Measurements from ENCODE around the gene LRRC73.

LRRC73 gene

GRCh38 chr6:43506171-43506570 lies 4.0 kb downstream of the LRRC73 start:
- Histone ChIP-seq H3K27ac (ENCODE audit: low read length) (no peak overlapping the region), H3K9ac (ENCODE audit: low read depth, low read length) (no peak overlapping the region), H3K4me3 (ENCODE audit: low read depth in 1 of 2, low read length in 2 of 2) (no peak overlapping the region), H3K79me2 (ENCODE audit: insufficient read depth, low read length) (no peaks in the 10 kb centered on the region), H4K20me1 (ENCODE audit: insufficient read depth, low read length) (0 out of 2 replicates have a peak, but pooled peaks cover 4% of the 10 kb centered on the region), H3K4me1 (ENCODE audit: insufficient read depth, low read length) (no peaks in the 10 kb centered on the region), H3K4me2 (ENCODE audit: insufficient read depth, low read length) (no peak overlapping the region), H3K9me3 (ENCODE audit: insufficient read depth, low read length, severe bottlenecking) (no peaks in the 10 kb centered on the region), H3K36me3 (ENCODE audit: insufficient read depth, low read length) (peaks cover 54% of the 10 kb centered on the region), H2AFZ (ENCODE audit: low read depth, low read length) (no peak overlapping the region), H3K27me3 (ENCODE audit: insufficient read depth, low read length, poor library complexity) (no peaks in the 10 kb centered on the region)
- no peak for ATAC-seq (ENCODE audit: insufficient read depth, low read depth)
- no peak for DNase-seq
- TF ChIP-seq CTCF (IDR thresholded peaks at IDR 0.05; ENCODE audit: borderline replicate concordance, extremely low read depth, low read length, poor library complexity, severe bottlenecking) = no peak
- no peak for TF ChIP-seq EZH2 (IDR thresholded peaks at IDR 0.05; ENCODE audit: borderline replicate concordance, low read depth, low read length, severe bottlenecking)

GRCh38 chr6:43505718-43506117 lies 4.4 kb downstream of the LRRC73 start:
- ATAC-seq (ENCODE audit: insufficient read depth, low read depth) (no peak), DNase-seq (no peak)
- H3K9me3 ChIP-seq (ENCODE audit: insufficient read depth, low read length, severe bottlenecking) = no peaks in the 10 kb centered on the region
- H3K4me2 ChIP-seq (ENCODE audit: insufficient read depth, low read length) = no peak overlapping the region
- H2AFZ ChIP-seq (ENCODE audit: low read depth, low read length) = no peak overlapping the region
- H4K20me1 ChIP-seq (ENCODE audit: insufficient read depth, low read length) = 0 out of 2 replicates have a peak, but pooled peaks cover 4% of the 10 kb centered on the region
- no peak for TF ChIP-seq EZH2 (IDR thresholded peaks at IDR 0.05; ENCODE audit: borderline replicate concordance, low read depth, low read length, severe bottlenecking)
- no peak for TF ChIP-seq CTCF (IDR thresholded peaks at IDR 0.05; ENCODE audit: borderline replicate concordance, extremely low read depth, low read length, poor library complexity, severe bottlenecking)
- H3K79me2 ChIP-seq (ENCODE audit: insufficient read depth, low read length) = no peaks in the 10 kb centered on the region
- peaks cover 54% of the 10 kb centered on the region for H3K36me3 ChIP-seq (ENCODE audit: insufficient read depth, low read length)
- no peak overlapping the region for H3K9ac ChIP-seq (ENCODE audit: low read depth, low read length)
- H3K4me1 ChIP-seq (ENCODE audit: insufficient read depth, low read length) = no peaks in the 10 kb centered on the region
- no peaks in the 10 kb centered on the region for H3K27me3 ChIP-seq (ENCODE audit: insufficient read depth, low read length, poor library complexity)
- no peak overlapping the region for H3K27ac ChIP-seq (ENCODE audit: low read length)
- no peak overlapping the region for H3K4me3 ChIP-seq (ENCODE audit: low read depth in 1 of 2, low read length in 2 of 2)

GRCh38 chr6:43504756-43505593 lies 5.2 kb downstream of the LRRC73 start:
- no peak for DNase-seq
- Histone ChIP-seq H3K36me3 (ENCODE audit: insufficient read depth, low read length) (peaks cover 58% of the 10 kb centered on the region), H3K79me2 (ENCODE audit: insufficient read depth, low read length) (no peaks in the 10 kb centered on the region), H3K4me3 (ENCODE audit: low read depth in 1 of 2, low read length in 2 of 2) (no peak overlapping the region), H3K27me3 (ENCODE audit: insufficient read depth, low read length, poor library complexity) (no peaks in the 10 kb centered on the region), H3K9me3 (ENCODE audit: insufficient read depth, low read length, severe bottlenecking) (no peaks in the 10 kb centered on the region), H3K4me2 (ENCODE audit: insufficient read depth, low read length) (no peak overlapping the region), H4K20me1 (ENCODE audit: insufficient read depth, low read length) (0 out of 2 replicates have a peak, but pooled peaks cover 4% of the 10 kb centered on the region), H2AFZ (ENCODE audit: low read depth, low read length) (no peak overlapping the region), H3K4me1 (ENCODE audit: insufficient read depth, low read length) (no peaks in the 10 kb centered on the region), H3K9ac (ENCODE audit: low read depth, low read length) (no peak overlapping the region), H3K27ac (ENCODE audit: low read length) (no peak overlapping the region)
- TF ChIP-seq EZH2 (IDR thresholded peaks at IDR 0.05; ENCODE audit: borderline replicate concordance, low read depth, low read length, severe bottlenecking) = no peak
- TF ChIP-seq CTCF (IDR thresholded peaks at IDR 0.05; ENCODE audit: borderline replicate concordance, extremely low read depth, low read length, poor library complexity, severe bottlenecking) = no peak
- ATAC-seq (ENCODE audit: insufficient read depth, low read depth) = no peak
